CD8-positive, alpha-beta memory T cell (primary cell): ENCODE results near the gene MAP3K5. TPM values are rescaled to one million over a fixed set of nuclear protein-coding genes. Genes with fewer than 3 reads are reported as not detected.

Experiments used
- CTCF ChIA-PET: fragments of 350-600 bp; sonication (Branson Sonifier 250); formaldehyde crosslinking; loops from one replicate; lab custom pipeline; 2021; ENCODE audit warnings: antibody characterized with exemption; lab: Charles Lee
- POLR2A ChIA-PET: fragments of 350-600 bp; sonication (Branson Sonifier 250); formaldehyde crosslinking; loops from one replicate; lab custom pipeline; 2021; ENCODE audit warnings: antibody characterized with exemption; lab: Charles Lee
- DNase-seq, 5 donors: peaks; one replicate each; pipeline versions ENCODE4 v3.0.0 to v3.0.0-alpha.2; 2020 to 2022; ENCODE audit warnings: mixed read lengths in 1 of 5
- H3K27ac ChIP-seq: one replicate; pipeline ENCODE4 v1.7.0; 2013; ENCODE audit warnings: low read depth, mild to moderate bottlenecking, low read length, moderate library complexity
- H3K27me3 ChIP-seq: 2 replicates; pipeline ENCODE4 v1.7.0; 2013; ENCODE audit warnings: low read length, mild to moderate bottlenecking; ENCODE audit not compliant: insufficient read depth, poor library complexity, severe bottlenecking
- H3K36me3 ChIP-seq: 2 replicates; pipeline ENCODE4 v1.7.0; 2013; ENCODE audit warnings: mild to moderate bottlenecking, low read length, moderate library complexity; ENCODE audit not compliant: insufficient read depth
- H3K4me1 ChIP-seq: 2 replicates; pipeline ENCODE4 v1.7.0; 2013; ENCODE audit warnings: mild to moderate bottlenecking, low read length, moderate library complexity; ENCODE audit not compliant: insufficient read depth
- H3K4me3 ChIP-seq: 2 replicates; pipeline ENCODE4 v1.7.0; 2013; ENCODE audit warnings: mild to moderate bottlenecking, low read length
- H3K9me3 ChIP-seq: 2 replicates; pipeline ENCODE4 v1.7.0; 2013; ENCODE audit warnings: mild to moderate bottlenecking, low read length
- H3K27ac Mint-ChIP-seq, 8 donors: one replicate each; pipeline ENCODE4 v1.8.0; 2020 to 2021; ENCODE audit warnings: mixed read lengths in 8 of 8, mild to moderate bottlenecking in 6 of 8, inconsistent platforms in 3 of 8, moderate library complexity in 3 of 8
- H3K27me3 Mint-ChIP-seq, 2 donors: one replicate each; pipeline ENCODE4 v1.8.0; 2020 to 2021; ENCODE audit warnings: mixed read lengths in 2 of 2, mild to moderate bottlenecking in 1 of 2, moderate library complexity in 1 of 2
- H3K36me3 Mint-ChIP-seq, 3 donors: one replicate each; pipeline ENCODE4 v1.8.0; 2020 to 2021; ENCODE audit warnings: mixed read lengths in 3 of 3, inconsistent platforms in 1 of 3, mild to moderate bottlenecking in 1 of 3
- H3K4me1 Mint-ChIP-seq, 3 donors: one replicate each; pipeline ENCODE4 v1.8.0; 2020 to 2021; ENCODE audit warnings: mixed read lengths in 3 of 3, inconsistent platforms in 1 of 3, mild to moderate bottlenecking in 1 of 3
- H3K4me3 Mint-ChIP-seq, 7 donors: one replicate each; pipeline ENCODE4 v1.8.0; 2020 to 2021; ENCODE audit warnings: mixed read lengths in 7 of 7, mild to moderate bottlenecking in 6 of 7, moderate library complexity in 4 of 7, inconsistent platforms in 2 of 7
- H3K9me3 Mint-ChIP-seq, 5 donors: one replicate each; pipeline ENCODE4 v1.8.0; 2020 to 2022; ENCODE audit warnings: mixed read lengths in 5 of 5, mild to moderate bottlenecking in 3 of 5, moderate library complexity in 2 of 5, inconsistent platforms in 1 of 5
- polyA plus RNA-seq: library from polyadenylated mRNA; unstranded; fragments of 300-500 nt; fragmentation: Illumina TruSeq; gene quantifications from one replicate; pipeline ENCODE4 v1.2.3, GENCODE V29; 2021
- total RNA-seq, 2 experiments: library from RNA; stranded (reverse); gene quantifications; one replicate each; pipeline ENCODE4 v1.2.3, GENCODE V29; 2021

The MAP3K5 gene
- total and polyA plus RNA-seq, 3 experiments from 2014 or later: 12.6 to 19.9 (median 12.9) TPM

- Histone ChIP-seq H3K4me3 (no peak overlapping the region), H3K27ac (no peak overlapping the region), H3K27me3 (no peaks in the 10 kb centered on the region), H3K36me3 (no peaks in the 10 kb centered on the region), H3K9me3 (no peaks in the 10 kb centered on the region), H3K4me1 (peaks cover 37% of the 10 kb centered on the region)
- Mint-ChIP-seq H3K36me3 (no peaks in the 10 kb centered on the region), H3K4me3 (no peak overlapping the region), H3K27me3 (no peaks in the 10 kb centered on the region), H3K4me1 (peaks cover 74 to 91% (median 90%) of the 10 kb centered on the region in 3 donors), H3K9me3 (no peaks in the 10 kb centered on the region), H3K27ac (peak overlapping the region; percentile 19 to 81 (median 72))
- ChIA-PET POLR2A (no interaction called here), CTCF (interaction anchor here (1.2 kb wide), 1 partner anchor 12 kb away, joined by 3 read pairs; no protein-coding TSS in a partner anchor)
- no peak for DNase-seq
These were observed 44.8 kb downstream of the MAP3K5 start for GRCh38 chr6:136747507-136747906.

GRCh38 chr6:136745300-136745699 lies 47.0 kb downstream of the MAP3K5 start:
- H3K27ac Mint-ChIP-seq: peak overlapping the region in 1 of 8 donors; percentile 61
- H3K4me3 Mint-ChIP-seq: no peak overlapping the region
- no peaks in the 10 kb centered on the region for H3K27me3 Mint-ChIP-seq
- H3K27me3 ChIP-seq: no peaks in the 10 kb centered on the region
- POLR2A ChIA-PET: interaction anchor here (0.6 kb wide), 1 partner anchor 78 kb away, joined by 3 read pairs; no protein-coding TSS in a partner anchor
- H3K9me3 Mint-ChIP-seq: no peaks in the 10 kb centered on the region
- CTCF ChIA-PET: interaction anchor here (1.1 to 9.6 kb wide), 4 partner anchors 9 to 100 kb away, joined by 3 to 77 read pairs (median 4); partner anchors contain the start of gene MAP3K5
- peaks cover 62 to 82% (median 80%) of the 10 kb centered on the region in 3 donors for H3K4me1 Mint-ChIP-seq
- H3K36me3 ChIP-seq: no peaks in the 10 kb centered on the region
- H3K27ac ChIP-seq: no peak overlapping the region
- DNase-seq: no peak
- H3K4me3 ChIP-seq: no peak overlapping the region
- H3K36me3 Mint-ChIP-seq: no peaks in the 10 kb centered on the region
- H3K4me1 ChIP-seq: peaks cover 16% of the 10 kb centered on the region
- no peaks in the 10 kb centered on the region for H3K9me3 ChIP-seq

GRCh38 chr6:136744889-136745288 lies 47.4 kb downstream of the MAP3K5 start:
- H3K36me3 Mint-ChIP-seq: peaks cover 0 to 2% (median 0%) of the 10 kb centered on the region in 3 donors
- DNase-seq: no peak
- Histone ChIP-seq H3K36me3 (no peaks in the 10 kb centered on the region), H3K9me3 (no peaks in the 10 kb centered on the region), H3K27ac (no peak overlapping the region), H3K27me3 (no peaks in the 10 kb centered on the region), H3K4me1 (peaks cover 12% of the 10 kb centered on the region), H3K4me3 (no peak overlapping the region)
- H3K4me1 Mint-ChIP-seq: peaks cover 63 to 82% (median 80%) of the 10 kb centered on the region in 3 donors
- ChIA-PET POLR2A (no interaction called here), CTCF (interaction anchor here (1.1 to 9.6 kb wide), 3 partner anchors 44 to 100 kb away, joined by 3 to 77 read pairs (median 4); partner anchors contain the start of gene MAP3K5)
- peak overlapping the region in 2 of 8 donors; percentile 38 to 73 for H3K27ac Mint-ChIP-seq
- H3K9me3 Mint-ChIP-seq: no peaks in the 10 kb centered on the region
- no peak overlapping the region for H3K4me3 Mint-ChIP-seq
- no peaks in the 10 kb centered on the region for H3K27me3 Mint-ChIP-seq

GRCh38 chr6:136742125-136742524 lies 50.2 kb downstream of the MAP3K5 start:
- no peak for DNase-seq
- Histone ChIP-seq H3K36me3 (no peaks in the 10 kb centered on the region), H3K4me1 (peaks cover 4% of the 10 kb centered on the region), H3K4me3 (no peak overlapping the region), H3K9me3 (no peaks in the 10 kb centered on the region), H3K27ac (no peak overlapping the region), H3K27me3 (no peaks in the 10 kb centered on the region)
- Mint-ChIP-seq H3K4me3 (no peak overlapping the region), H3K27ac (peak overlapping the region in 2 of 8 donors; percentile 2 to 29), H3K27me3 (no peaks in the 10 kb centered on the region), H3K4me1 (peaks cover 68 to 84% (median 80%) of the 10 kb centered on the region in 3 donors), H3K9me3 (no peaks in the 10 kb centered on the region), H3K36me3 (peaks cover 0 to 2% (median 2%) of the 10 kb centered on the region in 3 donors)
- POLR2A ChIA-PET: no interaction called here
- CTCF ChIA-PET: interaction anchor here (1.0 to 9.6 kb wide), 2 partner anchors 10 to 50 kb away, joined by 3 to 77 read pairs; partner anchors contain the start of gene MAP3K5

- Mint-ChIP-seq H3K4me3 (no peak overlapping the region), H3K4me1 (peaks cover 59 to 83% (median 71%) of the 10 kb centered on the region in 3 donors), H3K27me3 (no peaks in the 10 kb centered on the region), H3K36me3 (peaks cover 0 to 3% (median 2%) of the 10 kb centered on the region in 3 donors), H3K9me3 (no peaks in the 10 kb centered on the region), H3K27ac (peak overlapping the region in 2 of 8 donors; percentile 11 to 43)
- Histone ChIP-seq H3K27me3 (no peaks in the 10 kb centered on the region), H3K9me3 (no peaks in the 10 kb centered on the region), H3K4me1 (no peaks in the 10 kb centered on the region), H3K27ac (peak overlapping the region; percentile 6), H3K36me3 (no peaks in the 10 kb centered on the region), H3K4me3 (no peak overlapping the region)
- POLR2A ChIA-PET: interaction anchor here (0.6 to 2.4 kb wide), 3 partner anchors 10 to 52 kb away, joined by 3 to 17 read pairs (median 3); partner anchors contain the start of gene MAP3K5
- CTCF ChIA-PET: interaction anchor here (0.9 to 9.6 kb wide), 10 partner anchors 12 to 96 kb away, joined by 3 to 77 read pairs (median 6); partner anchors contain the start of gene MAP3K5
- DNase-seq: no peak
These were observed 52.0 kb downstream of the MAP3K5 start for GRCh38 chr6:136740050-136740974.

GRCh38 chr6:136739501-136739900 lies 52.8 kb downstream of the MAP3K5 start:
- Histone ChIP-seq H3K9me3 (no peaks in the 10 kb centered on the region), H3K27me3 (no peaks in the 10 kb centered on the region), H3K4me3 (no peak overlapping the region), H3K4me1 (no peaks in the 10 kb centered on the region), H3K27ac (peak overlapping the region; percentile 6), H3K36me3 (no peaks in the 10 kb centered on the region)
- H3K9me3 Mint-ChIP-seq: no peaks in the 10 kb centered on the region
- H3K4me3 Mint-ChIP-seq: no peak overlapping the region
- H3K27me3 Mint-ChIP-seq: no peaks in the 10 kb centered on the region
- DNase-seq: peak in 1 of 5 donors; percentile 26
- ChIA-PET CTCF (interaction anchor here (0.9 to 9.6 kb wide), 9 partner anchors 11 to 56 kb away, joined by 3 to 77 read pairs (median 5); partner anchors contain the start of gene MAP3K5), POLR2A (interaction anchor here (0.9 to 2.4 kb wide), 2 partner anchors 14 to 53 kb away, joined by 3 to 17 read pairs; partner anchors contain the start of gene MAP3K5)
- peaks cover 61 to 81% (median 73%) of the 10 kb centered on the region in 3 donors for H3K4me1 Mint-ChIP-seq
- H3K27ac Mint-ChIP-seq: peak overlapping the region in 2 of 8 donors; percentile 22 to 54
- peaks cover 0 to 3% (median 2%) of the 10 kb centered on the region in 3 donors for H3K36me3 Mint-ChIP-seq

- peak overlapping the region in 2 of 8 donors; percentile 33 to 80 for H3K27ac Mint-ChIP-seq
- Histone ChIP-seq H3K27ac (no peak overlapping the region), H3K36me3 (no peaks in the 10 kb centered on the region), H3K4me1 (no peaks in the 10 kb centered on the region), H3K4me3 (no peak overlapping the region), H3K27me3 (no peaks in the 10 kb centered on the region), H3K9me3 (no peaks in the 10 kb centered on the region)
- ChIA-PET CTCF (interaction anchor here (0.9 to 9.6 kb wide), 6 partner anchors 10 to 56 kb away, joined by 3 to 77 read pairs (median 6); partner anchors contain the start of gene MAP3K5), POLR2A (interaction anchor here (2.4 kb wide), 1 partner anchor 53 kb away, joined by 17 read pairs; the partner anchor contains the start of gene MAP3K5)
- H3K27me3 Mint-ChIP-seq: no peaks in the 10 kb centered on the region
- no peak overlapping the region for H3K4me3 Mint-ChIP-seq
- no peak for DNase-seq
- H3K9me3 Mint-ChIP-seq: no peaks in the 10 kb centered on the region
- H3K4me1 Mint-ChIP-seq: peaks cover 59 to 80% (median 71%) of the 10 kb centered on the region in 3 donors
- peaks cover 0 to 3% (median 2%) of the 10 kb centered on the region in 3 donors for H3K36me3 Mint-ChIP-seq
These were observed 53.2 kb downstream of the MAP3K5 start for GRCh38 chr6:136739071-136739470.
